Neural cell (in vitro differentiated cells): ENCODE results near the gene VSIR. TPM values are rescaled to one million over a fixed set of nuclear protein-coding genes. Genes with fewer than 3 reads are reported as not detected.

Experiments
- H2AFZ ChIP-seq: fragments of 200-600, 300-800 bp; sonication (generic), shearing (Covaris generic); 2 replicates; pipeline ENCODE4 v1.6.0; 2014; ENCODE audit warnings: low read depth, mild to moderate bottlenecking, antibody characterized with exemption, low read length, moderate library complexity
- H3F3A ChIP-seq: fragments of 200-600 bp; shearing (Covaris generic); 2 replicates; pipeline ENCODE4 v1.6.1; 2016; ENCODE audit warnings: mild to moderate bottlenecking, moderate library complexity, mixed read lengths, antibody characterized with exemption, low read length; ENCODE audit not compliant: insufficient read depth, poor library complexity, severe bottlenecking
- H3K27ac ChIP-seq: fragments of 200-600, 300-800 bp; sonication (generic), shearing (Covaris generic); 2 replicates; pipeline ENCODE4 v1.5.1; 2014; ENCODE audit warnings: mild to moderate bottlenecking, low read length, moderate library complexity
- H3K27me3 ChIP-seq: fragments of 300-800, 200-600 bp; sonication (generic), shearing (Covaris generic); 2 replicates; pipeline ENCODE4 v1.6.0; 2014; ENCODE audit warnings: mild to moderate bottlenecking, low read depth, low read length, moderate library complexity; ENCODE audit not compliant: insufficient read depth
- H3K36me3 ChIP-seq: fragments of 300-800, 200-600 bp; sonication (generic), shearing (Covaris generic); 2 replicates; pipeline ENCODE4 v1.5.1; 2014; ENCODE audit warnings: mild to moderate bottlenecking, antibody characterized with exemption, low read length, moderate library complexity; ENCODE audit not compliant: insufficient read depth
- H3K4me2 ChIP-seq: fragments of 300-800, 200-600 bp; sonication (generic), shearing (Covaris generic); 2 replicates; pipeline ENCODE4 v1.6.0; 2014; ENCODE audit warnings: mild to moderate bottlenecking, low read length
- H3K4me3 ChIP-seq: fragments of 300-800, 200-600 bp; sonication (generic), shearing (Covaris generic); 2 replicates; pipeline ENCODE4 v1.5.1; 2014; ENCODE audit warnings: mild to moderate bottlenecking, low read length, moderate library complexity
- H3K79me2 ChIP-seq: fragments of 200-600 bp; shearing (Covaris generic); replicated peaks from 2 replicates; pipeline ENCODE4 v1.6.0; 2014; ENCODE audit warnings: mild to moderate bottlenecking, low read length, moderate library complexity; ENCODE audit not compliant: insufficient read depth
- H3K9ac ChIP-seq: fragments of 300-800, 200-600 bp; sonication (generic), shearing (Covaris generic); 2 replicates; pipeline ENCODE4 v1.6.1; 2016; ENCODE audit warnings: mild to moderate bottlenecking, low read length, mixed read lengths
- H3K9me2 ChIP-seq: fragments of 200-600 bp; shearing (Covaris generic); 2 replicates; pipeline ENCODE4 v1.6.1; 2016; ENCODE audit warnings: mild to moderate bottlenecking, low read length, mixed read lengths; ENCODE audit not compliant: insufficient read depth
- H3K9me3 ChIP-seq: fragments of 200-600, 300-800 bp; sonication (generic), shearing (Covaris generic); 2 replicates; pipeline ENCODE4 v1.6.1; 2016; ENCODE audit warnings: mild to moderate bottlenecking, mixed run types, low read length, moderate library complexity, mixed read lengths
- H4K20me1 ChIP-seq: fragments of 200-600 bp; shearing (Covaris generic); 2 replicates; pipeline ENCODE4 v1.6.1; 2016; ENCODE audit warnings: mild to moderate bottlenecking, mixed run types; ENCODE audit not compliant: insufficient read depth
- EP300 ChIP-seq: fragments of 450-650 bp; conservative IDR thresholded peaks from 2 replicates; pipeline ENCODE4 v1.6.1; 2014; ENCODE audit warnings: antibody characterized with exemption, mild to moderate bottlenecking, moderate library complexity; ENCODE audit not compliant: poor library complexity, severe bottlenecking
- EZH2 ChIP-seq: fragments of 200-600, 300-800 bp; shearing (Covaris generic), sonication (generic); IDR thresholded peaks from 2 replicates; pipeline ENCODE4 v1.6.1; 2014; ENCODE audit warnings: antibody characterized with exemption, low read length, borderline replicate concordance, mild to moderate bottlenecking; ENCODE audit not compliant: insufficient read depth, poor library complexity, severe bottlenecking
- MXI1 ChIP-seq: fragments of 450-650 bp; conservative IDR thresholded peaks from 2 replicates; pipeline ENCODE4 v1.6.1; 2014; ENCODE audit warnings: antibody characterized with exemption, mild to moderate bottlenecking; ENCODE audit not compliant: poor library complexity, severe bottlenecking
- POLR2AphosphoS5 ChIP-seq: IDR thresholded peaks from 2 replicates; pipeline ENCODE4 v1.6.1; 2012
- RAD21 ChIP-seq: fragments of 450-650 bp; conservative IDR thresholded peaks from 2 replicates; pipeline ENCODE4 v1.6.1; 2014; ENCODE audit warnings: antibody characterized with exemption, mild to moderate bottlenecking, moderate library complexity
- SMC3 ChIP-seq: fragments of 450-650 bp; conservative IDR thresholded peaks from 2 replicates; pipeline ENCODE4 v1.6.1; 2014; ENCODE audit warnings: antibody characterized with exemption, mild to moderate bottlenecking, moderate library complexity; ENCODE audit not compliant: poor library complexity
- TAF1 ChIP-seq: IDR thresholded peaks from 2 replicates; pipeline ENCODE4 v1.6.1; 2012; ENCODE audit warnings: low read depth
- polyA plus RNA-seq: library from polyadenylated mRNA; depleted of rRNA; stranded (reverse); fragments of >200 nt; gene quantifications from 2 replicates; pipeline ENCODE4 v1.2.3, GENCODE V29; 2014
- TF ChIP-seq, protein P1 (sequence below): fragments of 450-650 bp; IDR thresholded peaks from 2 replicates; pipeline ENCODE4 v1.5.1; 2014; ENCODE audit warnings: antibody characterized with exemption, mild to moderate bottlenecking, moderate library complexity; ENCODE audit not compliant: poor library complexity, severe bottlenecking
- TF ChIP-seq, protein P2 (sequence below): IDR thresholded peaks from 2 replicates; pipeline ENCODE4 v1.6.1; 2012; ENCODE audit warnings: borderline replicate concordance

VSIR gene
- polyA plus RNA-seq, 1 donor from 2014 or later, result not detected

DNA sequence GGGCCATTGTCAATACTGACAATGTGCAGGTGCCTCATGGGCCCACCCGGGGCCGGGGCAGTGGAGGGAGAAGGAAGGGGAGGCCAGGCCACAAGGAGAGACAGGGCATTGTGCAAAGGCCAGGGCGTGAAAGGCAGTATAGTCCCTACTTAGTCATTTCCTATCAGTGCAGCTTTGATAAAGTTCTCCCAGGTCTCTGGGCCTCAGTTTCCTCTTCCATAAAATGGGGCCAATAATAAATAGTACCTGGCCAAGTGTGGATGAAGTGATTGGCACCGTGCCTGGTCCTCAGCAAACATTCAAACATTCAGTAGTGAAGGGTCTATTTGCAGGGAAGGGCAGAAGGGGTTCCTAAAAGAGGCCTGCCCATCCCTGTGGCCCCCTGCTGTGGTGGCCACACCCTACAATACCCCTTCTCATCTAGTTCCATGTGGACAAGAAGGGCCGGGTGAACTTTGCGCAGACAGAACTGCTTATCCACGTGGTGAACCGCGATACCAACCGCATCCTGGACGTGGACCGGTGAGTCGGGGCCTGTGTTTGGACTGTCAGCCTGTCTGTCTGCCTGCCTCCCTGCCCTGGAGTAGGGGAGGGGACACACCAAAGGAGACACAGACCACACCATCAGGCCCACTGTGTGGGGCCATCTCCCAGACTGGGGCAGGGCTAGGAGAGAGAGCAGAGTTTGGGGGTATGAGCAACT lies 36.9 kb upstream of the VSIR start:
- no peak overlapping the region for H3K4me3 ChIP-seq
- H3K4me2 ChIP-seq, result no peak overlapping the region
- no peaks in the 10 kb centered on the region for H4K20me1 ChIP-seq
- no peaks in the 10 kb centered on the region for H3K79me2 ChIP-seq
- no peak overlapping the region for H2AFZ ChIP-seq
- H3K9ac ChIP-seq, result no peak overlapping the region
- no peak overlapping the region for H3K27ac ChIP-seq
- no peaks in the 10 kb centered on the region for H3K9me3 ChIP-seq
- H3K27me3 ChIP-seq, result no peaks in the 10 kb centered on the region
- H3K9me2 ChIP-seq, result no peaks in the 10 kb centered on the region
- peak; percentile 24 for TF ChIP-seq POLR2AphosphoS5
- no peak for TF ChIP-seq RAD21
- no peaks in the 10 kb centered on the region for H3F3A ChIP-seq
- H3K36me3 ChIP-seq, result no peaks in the 10 kb centered on the region

DNA sequence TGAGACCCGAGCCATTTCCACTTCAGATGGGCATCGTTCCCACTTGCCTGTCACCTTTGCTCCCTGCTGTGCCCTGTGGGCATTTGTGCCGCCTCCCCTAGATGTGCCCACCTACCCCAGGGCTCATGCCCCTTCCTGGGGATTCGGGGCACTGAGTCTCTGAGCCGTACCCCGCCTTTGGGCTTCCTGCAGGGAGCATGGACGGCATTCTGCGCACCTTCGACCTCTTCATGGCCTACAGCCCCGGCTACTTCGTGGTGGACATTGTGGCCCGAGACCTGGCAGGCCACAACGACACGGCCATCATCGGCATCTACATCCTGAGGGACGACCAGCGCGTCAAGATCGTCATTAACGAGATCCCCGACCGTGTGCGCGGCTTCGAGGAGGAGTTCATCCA lies 36.3 kb upstream of the VSIR start:
- H3K27ac ChIP-seq, result no peak overlapping the region
- no peaks in the 10 kb centered on the region for H3K36me3 ChIP-seq
- H4K20me1 ChIP-seq, result no peaks in the 10 kb centered on the region
- H3K4me2 ChIP-seq, result no peak overlapping the region
- no peaks in the 10 kb centered on the region for H3K9me2 ChIP-seq
- TF ChIP-seq RAD21, result no peak
- TF ChIP-seq, protein P1, sequence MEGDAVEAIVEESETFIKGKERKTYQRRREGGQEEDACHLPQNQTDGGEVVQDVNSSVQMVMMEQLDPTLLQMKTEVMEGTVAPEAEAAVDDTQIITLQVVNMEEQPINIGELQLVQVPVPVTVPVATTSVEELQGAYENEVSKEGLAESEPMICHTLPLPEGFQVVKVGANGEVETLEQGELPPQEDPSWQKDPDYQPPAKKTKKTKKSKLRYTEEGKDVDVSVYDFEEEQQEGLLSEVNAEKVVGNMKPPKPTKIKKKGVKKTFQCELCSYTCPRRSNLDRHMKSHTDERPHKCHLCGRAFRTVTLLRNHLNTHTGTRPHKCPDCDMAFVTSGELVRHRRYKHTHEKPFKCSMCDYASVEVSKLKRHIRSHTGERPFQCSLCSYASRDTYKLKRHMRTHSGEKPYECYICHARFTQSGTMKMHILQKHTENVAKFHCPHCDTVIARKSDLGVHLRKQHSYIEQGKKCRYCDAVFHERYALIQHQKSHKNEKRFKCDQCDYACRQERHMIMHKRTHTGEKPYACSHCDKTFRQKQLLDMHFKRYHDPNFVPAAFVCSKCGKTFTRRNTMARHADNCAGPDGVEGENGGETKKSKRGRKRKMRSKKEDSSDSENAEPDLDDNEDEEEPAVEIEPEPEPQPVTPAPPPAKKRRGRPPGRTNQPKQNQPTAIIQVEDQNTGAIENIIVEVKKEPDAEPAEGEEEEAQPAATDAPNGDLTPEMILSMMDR, result no peak
- no peak for TF ChIP-seq EP300
- no peak for TF ChIP-seq TAF1
- no peak for TF ChIP-seq POLR2AphosphoS5
- no peak for TF ChIP-seq SMC3
- no peaks in the 10 kb centered on the region for H3K79me2 ChIP-seq
- H3K9ac ChIP-seq, result no peak overlapping the region
- no peaks in the 10 kb centered on the region for H3K9me3 ChIP-seq
- no peaks in the 10 kb centered on the region for H3F3A ChIP-seq
- H2AFZ ChIP-seq, result no peak overlapping the region
- H3K27me3 ChIP-seq, result no peaks in the 10 kb centered on the region
- no peak overlapping the region for H3K4me3 ChIP-seq

DNA sequence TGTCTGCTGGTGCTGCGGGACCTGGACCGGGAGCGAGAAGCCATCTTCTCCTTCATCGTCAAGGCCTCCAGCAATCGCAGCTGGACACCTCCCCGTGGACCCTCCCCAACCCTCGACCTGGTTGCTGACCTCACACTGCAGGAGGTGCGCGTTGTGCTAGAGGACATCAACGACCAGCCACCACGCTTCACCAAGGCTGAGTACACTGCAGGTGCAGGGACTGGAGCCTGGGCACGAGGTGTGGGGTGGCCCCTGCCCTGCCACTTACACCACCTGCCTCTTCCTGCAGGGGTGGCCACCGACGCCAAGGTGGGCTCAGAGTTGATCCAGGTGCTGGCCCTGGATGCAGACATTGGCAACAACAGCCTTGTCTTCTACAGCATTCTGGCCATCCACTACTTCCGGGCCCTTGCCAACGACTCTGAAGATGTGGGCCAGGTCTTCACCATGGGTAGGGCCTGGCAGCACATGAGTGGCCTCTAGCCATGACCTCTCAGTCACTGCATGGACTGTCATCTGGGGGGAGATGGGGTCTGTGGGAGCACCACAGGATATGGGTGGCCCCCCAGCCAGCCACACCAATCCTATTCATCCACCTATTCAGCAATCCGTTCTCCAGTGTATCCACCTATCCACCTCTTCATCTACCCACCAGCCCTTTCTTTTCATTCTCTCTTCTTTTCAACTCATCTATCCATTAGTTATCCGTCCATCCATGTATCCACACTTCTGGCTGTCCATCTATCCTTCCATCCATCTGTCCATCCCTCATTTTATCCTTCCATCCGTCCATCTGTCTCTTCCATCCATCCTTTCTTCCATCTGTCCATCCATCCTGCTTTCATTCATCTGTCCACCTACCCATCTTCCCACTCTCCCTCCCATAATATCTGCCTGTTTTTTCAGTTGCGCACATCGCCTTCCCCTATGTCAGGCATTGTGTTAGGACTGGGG lies 34.5 kb upstream of the VSIR start:
- Histone ChIP-seq H3K27ac (no peak overlapping the region), H3K4me2 (no peak overlapping the region), H3K9ac (no peak overlapping the region), H3K79me2 (no peaks in the 10 kb centered on the region), H3F3A (no peaks in the 10 kb centered on the region), H3K9me2 (no peaks in the 10 kb centered on the region), H3K27me3 (no peaks in the 10 kb centered on the region), H3K36me3 (no peaks in the 10 kb centered on the region), H2AFZ (no peak overlapping the region), H3K9me3 (no peaks in the 10 kb centered on the region), H4K20me1 (no peaks in the 10 kb centered on the region), H3K4me3 (no peak overlapping the region)
- TF ChIP-seq EZH2 (no peak), TAF1 (no peak), SMC3 (no peak), POLR2AphosphoS5 (no peak), EP300 (no peak), MXI1 (no peak), RAD21 (no peak)
- TF ChIP-seq, protein P2, sequence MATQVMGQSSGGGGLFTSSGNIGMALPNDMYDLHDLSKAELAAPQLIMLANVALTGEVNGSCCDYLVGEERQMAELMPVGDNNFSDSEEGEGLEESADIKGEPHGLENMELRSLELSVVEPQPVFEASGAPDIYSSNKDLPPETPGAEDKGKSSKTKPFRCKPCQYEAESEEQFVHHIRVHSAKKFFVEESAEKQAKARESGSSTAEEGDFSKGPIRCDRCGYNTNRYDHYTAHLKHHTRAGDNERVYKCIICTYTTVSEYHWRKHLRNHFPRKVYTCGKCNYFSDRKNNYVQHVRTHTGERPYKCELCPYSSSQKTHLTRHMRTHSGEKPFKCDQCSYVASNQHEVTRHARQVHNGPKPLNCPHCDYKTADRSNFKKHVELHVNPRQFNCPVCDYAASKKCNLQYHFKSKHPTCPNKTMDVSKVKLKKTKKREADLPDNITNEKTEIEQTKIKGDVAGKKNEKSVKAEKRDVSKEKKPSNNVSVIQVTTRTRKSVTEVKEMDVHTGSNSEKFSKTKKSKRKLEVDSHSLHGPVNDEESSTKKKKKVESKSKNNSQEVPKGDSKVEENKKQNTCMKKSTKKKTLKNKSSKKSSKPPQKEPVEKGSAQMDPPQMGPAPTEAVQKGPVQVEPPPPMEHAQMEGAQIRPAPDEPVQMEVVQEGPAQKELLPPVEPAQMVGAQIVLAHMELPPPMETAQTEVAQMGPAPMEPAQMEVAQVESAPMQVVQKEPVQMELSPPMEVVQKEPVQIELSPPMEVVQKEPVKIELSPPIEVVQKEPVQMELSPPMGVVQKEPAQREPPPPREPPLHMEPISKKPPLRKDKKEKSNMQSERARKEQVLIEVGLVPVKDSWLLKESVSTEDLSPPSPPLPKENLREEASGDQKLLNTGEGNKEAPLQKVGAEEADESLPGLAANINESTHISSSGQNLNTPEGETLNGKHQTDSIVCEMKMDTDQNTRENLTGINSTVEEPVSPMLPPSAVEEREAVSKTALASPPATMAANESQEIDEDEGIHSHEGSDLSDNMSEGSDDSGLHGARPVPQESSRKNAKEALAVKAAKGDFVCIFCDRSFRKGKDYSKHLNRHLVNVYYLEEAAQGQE, result no peak
- TF ChIP-seq, protein P1, result no peak
